Head of caudate nucleus (tissue), 42 donors: ENCODE data around the gene CMIP.
A peak's percentile ranks its signal among the peaks of the same experiment; 100 is the strongest.
"Not testable (repeated sequence)": the region's sequence is repeated elsewhere in the genome, so short reads cannot be mapped to it uniquely, and the experiment has no call there.

Experiments used
- DNase-seq, 42 donors: peaks; one replicate each; pipeline versions ENCODE4 v3.0.0 to v3.0.0-alpha.2; 2020 to 2021; ENCODE audit warnings: mixed read lengths in 7 of 42
- intact Hi-C: fragments of 100-400 bp; cut with DNase I; formaldehyde crosslinking; loops from one replicate; pipeline ENCODE4 v1.15.0; 2022

CMIP gene

DNA sequence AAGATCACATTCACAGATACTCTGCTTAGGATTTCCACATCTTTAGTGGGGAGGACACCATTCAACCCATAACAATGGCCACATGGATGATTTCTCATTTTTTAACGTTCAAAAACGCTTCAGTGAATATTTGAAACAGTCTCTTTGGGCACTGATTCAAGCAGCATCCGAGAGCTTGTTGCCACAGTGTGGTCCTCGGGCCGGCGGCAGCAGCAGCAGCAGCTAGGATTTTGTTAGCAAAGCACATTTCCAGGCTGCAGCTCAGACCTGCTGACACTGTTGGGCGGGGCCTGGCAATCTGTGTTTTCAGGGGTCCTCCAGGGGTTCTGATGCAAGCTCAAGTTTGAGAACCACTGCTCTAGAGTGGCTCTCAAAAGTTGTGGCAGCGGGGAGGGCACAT is 27.9 kb upstream of the CMIP start:
- intact Hi-C loops = no loop called here
- no peak for DNase-seq

DNA sequence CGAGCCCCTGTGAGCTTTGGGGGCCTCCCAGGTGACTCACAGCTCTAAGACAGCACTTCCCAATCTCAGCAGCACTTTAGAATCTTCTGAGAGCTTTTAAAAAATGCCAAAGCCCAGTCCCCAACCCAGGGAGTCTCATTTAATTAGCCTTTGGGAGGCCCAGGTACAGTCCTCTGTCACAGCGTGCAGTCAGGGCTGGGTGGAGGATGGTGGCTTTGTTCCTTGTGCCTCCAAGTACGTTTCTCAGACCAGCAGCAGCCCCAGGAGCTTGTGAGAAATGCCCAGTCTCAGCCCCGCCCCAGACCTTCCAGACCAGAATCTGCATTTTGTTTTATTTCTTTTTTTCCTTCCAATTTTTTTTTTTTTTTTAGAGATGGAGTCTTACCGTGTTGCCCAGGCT is 27.4 kb upstream of the CMIP start:
- intact Hi-C loops = no loop called here
- no peak for DNase-seq

DNA sequence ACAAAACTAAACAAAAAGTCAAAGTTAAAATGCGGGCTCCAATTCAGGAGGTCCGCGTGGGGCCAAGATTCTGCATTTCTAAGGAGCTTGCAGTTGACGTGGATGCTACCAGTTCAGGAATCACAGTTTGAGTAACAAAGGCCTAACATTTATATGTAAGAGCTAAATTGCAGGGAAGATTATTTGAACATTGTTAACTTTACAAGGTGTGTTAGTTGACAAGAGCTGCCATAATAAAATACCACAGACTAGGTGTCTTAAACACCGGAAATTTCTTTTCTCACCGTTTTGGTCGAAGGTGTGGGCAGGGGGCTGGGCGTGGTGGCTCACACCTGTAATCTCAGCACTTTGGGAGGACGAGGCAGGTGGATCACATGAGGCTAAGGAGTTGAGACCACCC is 24.8 kb upstream of the CMIP start:
- DNase-seq = no peak
- intact Hi-C loops = no loop called here

DNA sequence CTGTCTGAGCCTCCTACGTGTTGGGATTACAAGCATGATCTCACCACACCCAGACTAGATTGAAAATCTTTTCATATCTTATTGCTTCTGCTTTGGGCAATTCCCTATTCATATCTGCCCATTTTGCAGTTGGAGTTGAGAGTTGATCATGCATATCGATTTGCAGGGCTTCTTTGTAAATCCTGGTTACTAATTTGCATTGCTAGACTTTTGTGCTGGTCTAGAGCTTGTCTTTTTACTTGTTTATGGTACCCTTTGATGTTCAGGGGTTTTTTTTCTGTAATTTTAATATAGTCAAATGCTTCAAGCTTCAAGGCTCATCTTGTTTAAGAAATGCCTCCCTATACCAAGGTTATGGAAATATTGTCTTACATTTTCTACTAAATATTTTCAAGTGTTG is 23.5 kb upstream of the CMIP start:
- no peak for DNase-seq
- intact Hi-C loops = no loop called here

DNA sequence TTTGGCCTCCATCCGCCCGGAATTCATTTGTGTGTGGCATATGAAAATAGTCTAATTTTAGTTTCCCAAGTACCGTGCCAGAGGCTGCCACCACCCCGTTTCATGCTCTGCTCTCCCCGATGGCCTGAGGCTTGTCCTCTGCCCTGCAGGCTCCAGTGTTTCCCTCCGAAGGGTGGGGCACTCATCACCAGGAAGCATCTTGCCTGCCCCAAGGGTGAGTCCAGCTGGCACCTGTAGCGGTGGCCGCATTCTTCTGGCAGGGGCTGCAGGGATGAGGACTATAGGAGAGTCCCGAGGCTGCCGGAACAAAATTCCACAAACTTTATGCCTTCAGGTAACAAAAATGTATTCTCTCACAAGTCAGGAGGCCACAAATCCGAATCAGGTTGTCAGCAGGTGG is 23.1 kb upstream of the CMIP start:
- intact Hi-C loops = no loop called here
- DNase-seq = no peak

DNA sequence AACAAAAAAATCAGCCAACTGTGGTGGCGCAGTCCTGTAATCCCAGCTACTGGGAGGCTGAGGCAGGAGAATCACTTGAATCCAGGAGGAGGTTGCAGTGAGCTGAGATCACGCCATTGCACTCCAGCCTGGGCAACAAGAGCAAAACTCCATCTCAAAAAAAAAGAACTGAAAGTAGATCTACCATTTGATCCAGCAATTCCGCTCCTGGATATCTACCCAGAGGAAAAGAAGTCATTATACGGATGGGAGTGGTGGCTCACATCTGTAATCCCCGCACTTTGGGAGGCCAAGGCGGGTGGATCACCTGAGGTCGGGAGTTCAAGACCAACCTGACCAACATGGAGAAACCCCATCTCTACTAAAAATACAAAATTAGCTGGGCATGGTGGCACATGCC is 22.5 kb upstream of the CMIP start:
- intact Hi-C loops, DNase-seq: not testable (repeated sequence)

DNA sequence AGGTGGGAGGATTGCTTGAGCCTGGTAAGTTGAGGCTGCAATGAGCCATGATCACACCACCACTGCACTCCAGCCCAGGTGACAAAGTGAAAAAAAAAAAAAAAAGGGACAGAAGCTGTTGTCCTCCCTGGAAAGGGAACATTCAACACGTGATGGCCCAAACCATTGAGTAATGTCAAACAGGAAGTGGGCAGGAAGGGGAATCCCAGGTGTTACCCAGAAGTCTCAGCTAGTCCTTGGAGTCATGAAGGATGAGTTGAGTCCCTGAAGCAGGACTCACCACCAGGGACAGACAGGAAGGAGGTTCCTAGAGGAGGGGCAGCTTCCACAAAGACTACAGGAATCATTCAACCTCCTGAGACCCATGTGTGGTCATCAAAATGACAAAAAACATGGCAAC is 19.8 kb upstream of the CMIP start:
- intact Hi-C loops = no loop called here
- DNase-seq = no peak

DNA sequence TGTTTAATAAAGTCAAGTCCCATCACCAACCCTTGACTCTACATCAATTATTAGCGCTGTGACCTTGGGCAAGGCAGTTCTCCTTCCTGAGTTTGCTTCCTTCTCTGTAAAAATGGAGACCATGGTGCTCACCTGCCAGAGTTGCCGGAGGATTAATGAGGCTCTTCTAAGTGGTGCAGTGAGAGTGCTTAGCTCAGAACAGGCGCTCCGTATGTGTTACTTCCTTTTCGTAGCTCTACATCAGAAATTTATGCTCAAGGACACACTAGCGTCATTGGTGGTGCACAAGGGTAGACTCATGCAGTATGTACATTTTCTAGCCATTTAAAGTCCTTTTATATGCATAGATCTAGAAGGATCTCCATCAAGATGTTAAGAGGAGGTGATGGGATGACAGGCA is 17.4 kb upstream of the CMIP start:
- DNase-seq = no peak
- intact Hi-C loops = no loop called here

DNA sequence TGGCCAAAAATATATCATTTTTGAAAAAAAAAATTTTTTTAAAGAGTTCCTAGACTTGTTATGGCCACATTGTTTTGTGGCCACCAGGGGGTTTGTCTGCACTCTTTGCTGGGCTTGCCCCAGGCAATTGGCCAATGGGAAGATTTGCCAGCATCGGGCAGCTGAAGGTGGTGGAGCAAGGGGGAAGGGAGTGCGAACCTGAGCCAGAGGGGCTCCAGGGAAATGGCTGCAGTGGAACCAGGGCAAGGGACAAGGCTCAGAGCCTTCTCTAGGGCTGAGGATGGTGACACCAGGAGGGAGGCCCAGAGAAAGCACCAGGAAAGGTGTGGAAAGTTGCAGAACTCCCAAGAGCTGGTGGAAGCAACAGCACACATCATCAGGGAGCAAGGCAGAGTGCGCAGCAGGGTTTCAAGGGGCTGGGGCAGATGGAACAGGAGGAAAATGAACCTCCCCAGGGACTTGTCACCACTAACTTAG is 15.5 kb upstream of the CMIP start:
- intact Hi-C loops = no loop called here
- DNase-seq = peak in 7 of 42 donors; percentile 27 to 55 (median 43)

DNA sequence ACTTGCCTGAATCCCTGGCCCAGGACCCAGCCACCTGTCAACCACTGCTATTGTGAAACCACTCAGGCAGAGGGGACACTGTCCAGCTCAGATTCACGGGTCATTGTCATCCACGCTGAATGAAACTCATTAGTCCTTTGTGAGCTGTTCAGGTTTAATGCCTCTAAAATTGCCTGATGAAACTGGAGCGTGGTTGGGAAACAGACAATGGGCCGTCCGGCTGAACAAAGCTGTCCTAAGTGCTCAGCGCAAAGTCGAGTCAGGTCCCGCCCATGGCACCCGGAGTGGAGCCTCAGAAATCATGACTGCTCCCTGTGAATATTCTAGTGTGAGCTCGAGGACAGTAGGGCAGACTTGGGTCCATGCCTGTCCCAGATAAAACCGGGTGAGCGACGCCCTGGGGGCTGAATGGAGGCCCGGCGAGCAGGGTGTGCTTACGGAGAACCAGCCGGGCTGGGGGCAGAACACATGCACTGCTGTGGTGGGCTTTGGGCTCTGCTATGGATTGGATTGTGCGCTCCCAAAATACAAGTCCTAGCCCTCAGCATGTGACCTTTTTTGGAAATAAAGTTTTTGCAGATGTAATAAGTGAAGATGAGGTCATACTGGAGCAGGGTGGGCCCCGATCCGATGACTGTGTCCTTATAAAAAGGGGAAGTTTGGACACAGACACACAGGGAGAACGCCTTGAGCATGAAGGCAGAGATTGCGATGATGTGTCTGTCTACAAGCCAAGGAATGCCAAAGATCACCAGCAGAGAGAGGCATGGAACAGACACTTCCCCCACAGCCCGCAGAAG is 12.9 kb upstream of the CMIP start:
- no peak for DNase-seq
- intact Hi-C loops = no loop called here

DNA sequence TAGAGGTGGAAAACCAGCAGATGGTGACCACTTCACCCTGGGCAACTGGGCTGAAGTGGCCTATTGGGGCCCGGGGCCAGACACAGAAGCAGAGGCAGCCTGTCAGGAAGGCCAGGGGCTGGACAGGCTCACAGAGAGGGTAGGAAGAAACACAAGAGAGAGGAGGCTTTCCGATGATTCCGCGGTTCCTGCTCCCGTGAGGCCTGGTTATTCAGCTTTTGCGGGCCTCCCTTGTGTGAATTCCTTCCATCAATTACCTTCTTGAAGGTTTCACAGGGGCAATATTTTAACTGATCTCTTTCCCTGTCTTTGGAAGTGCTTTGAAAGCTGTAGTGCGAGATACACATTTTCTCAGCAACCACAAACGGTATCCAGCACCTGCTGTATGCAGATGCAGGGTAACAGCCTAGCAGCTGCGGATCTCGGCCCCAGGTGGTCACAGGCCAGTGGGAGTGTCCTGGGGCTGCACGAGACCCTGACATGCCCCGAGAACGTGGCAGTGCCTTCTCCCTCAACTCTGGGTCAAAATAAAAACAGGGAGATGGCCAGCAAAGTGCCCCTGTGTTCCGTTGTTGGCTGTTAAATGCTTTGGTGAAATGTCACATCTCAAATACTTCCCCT is 11.6 kb upstream of the CMIP start:
- DNase-seq = no peak
- intact Hi-C loops = no loop called here

DNA sequence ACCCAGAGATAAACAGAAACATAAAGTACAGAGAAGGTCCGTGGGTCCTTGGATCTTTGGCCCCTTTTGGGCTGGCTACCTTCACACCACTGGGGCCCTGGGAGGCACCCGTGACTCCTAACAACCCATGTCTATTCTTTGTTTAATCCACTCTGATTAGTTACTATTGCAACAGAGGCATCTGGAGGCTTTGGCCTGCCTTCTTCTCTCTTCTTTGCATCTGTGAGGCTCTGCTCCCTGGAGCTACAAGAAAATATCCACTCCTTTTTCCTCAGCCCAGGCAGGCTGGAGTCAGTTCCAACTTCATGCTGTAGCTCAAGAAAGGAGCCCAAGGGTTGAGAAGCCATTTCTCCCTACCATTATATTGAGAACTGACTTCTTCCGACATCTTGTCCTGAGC is 9.5 kb upstream of the CMIP start:
- intact Hi-C loops = no loop called here
- DNase-seq = no peak

DNA sequence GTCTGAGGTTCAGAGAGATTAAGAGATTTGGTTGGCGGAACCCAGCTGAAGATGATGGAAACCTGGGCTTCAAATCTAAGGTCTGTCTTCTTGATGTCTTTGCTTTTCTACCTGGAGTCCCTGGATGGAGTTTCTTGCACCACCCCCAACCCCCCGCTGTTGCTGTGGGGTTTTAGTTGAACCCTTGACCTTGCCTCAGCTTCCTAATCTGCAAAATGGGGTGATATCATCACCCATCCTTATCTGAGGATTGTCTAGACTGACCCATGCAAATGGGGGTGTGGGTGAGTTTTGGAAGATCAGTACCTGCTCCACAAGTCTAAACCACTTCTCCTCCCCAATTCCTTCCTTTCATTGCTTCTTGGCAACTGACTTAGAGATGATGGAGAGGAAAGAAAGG is 9.0 kb upstream of the CMIP start:
- intact Hi-C loops = no loop called here
- no peak for DNase-seq

DNA sequence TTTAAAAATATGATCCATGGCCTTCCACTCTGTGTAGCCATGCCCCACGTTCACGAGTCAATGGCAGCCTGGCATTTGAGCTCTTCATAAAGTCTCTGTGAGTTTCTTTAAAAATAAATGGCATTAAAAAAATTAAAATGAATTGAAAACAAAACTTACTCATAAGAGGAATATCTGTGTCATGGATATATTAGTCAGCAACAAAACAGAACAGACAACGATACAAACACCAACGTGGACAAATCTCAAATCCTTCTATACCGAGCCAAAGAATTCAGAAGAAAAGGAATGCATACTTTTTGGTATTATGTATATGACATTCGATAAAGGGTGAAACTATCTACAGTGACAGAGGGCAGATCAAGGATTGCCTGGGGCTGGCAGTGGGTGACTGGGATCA is 8.2 kb upstream of the CMIP start:
- intact Hi-C loops = no loop called here
- DNase-seq = no peak

DNA sequence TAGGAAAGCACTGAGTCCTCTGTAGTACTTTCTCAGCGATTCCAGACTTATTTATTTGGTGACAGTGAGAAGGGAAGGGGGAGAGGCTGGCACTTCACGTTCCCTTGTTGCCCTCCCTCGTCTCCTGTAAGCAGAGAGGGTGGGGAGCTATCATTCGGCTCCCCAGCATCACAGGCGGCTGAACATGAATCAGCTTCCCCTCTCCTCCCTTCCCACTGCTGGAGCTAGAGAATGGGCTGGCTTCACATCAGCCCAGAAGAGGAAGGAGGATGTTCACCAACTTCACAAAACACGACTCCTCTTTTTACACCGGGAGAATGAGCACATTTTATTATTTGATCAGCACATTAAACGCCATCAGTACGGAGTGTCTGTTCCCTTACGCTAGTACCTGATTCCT is 6.7 kb upstream of the CMIP start:
- DNase-seq = peak in 3 of 42 donors; percentile 24 to 39 (median 29)
- intact Hi-C loops = no loop called here

DNA sequence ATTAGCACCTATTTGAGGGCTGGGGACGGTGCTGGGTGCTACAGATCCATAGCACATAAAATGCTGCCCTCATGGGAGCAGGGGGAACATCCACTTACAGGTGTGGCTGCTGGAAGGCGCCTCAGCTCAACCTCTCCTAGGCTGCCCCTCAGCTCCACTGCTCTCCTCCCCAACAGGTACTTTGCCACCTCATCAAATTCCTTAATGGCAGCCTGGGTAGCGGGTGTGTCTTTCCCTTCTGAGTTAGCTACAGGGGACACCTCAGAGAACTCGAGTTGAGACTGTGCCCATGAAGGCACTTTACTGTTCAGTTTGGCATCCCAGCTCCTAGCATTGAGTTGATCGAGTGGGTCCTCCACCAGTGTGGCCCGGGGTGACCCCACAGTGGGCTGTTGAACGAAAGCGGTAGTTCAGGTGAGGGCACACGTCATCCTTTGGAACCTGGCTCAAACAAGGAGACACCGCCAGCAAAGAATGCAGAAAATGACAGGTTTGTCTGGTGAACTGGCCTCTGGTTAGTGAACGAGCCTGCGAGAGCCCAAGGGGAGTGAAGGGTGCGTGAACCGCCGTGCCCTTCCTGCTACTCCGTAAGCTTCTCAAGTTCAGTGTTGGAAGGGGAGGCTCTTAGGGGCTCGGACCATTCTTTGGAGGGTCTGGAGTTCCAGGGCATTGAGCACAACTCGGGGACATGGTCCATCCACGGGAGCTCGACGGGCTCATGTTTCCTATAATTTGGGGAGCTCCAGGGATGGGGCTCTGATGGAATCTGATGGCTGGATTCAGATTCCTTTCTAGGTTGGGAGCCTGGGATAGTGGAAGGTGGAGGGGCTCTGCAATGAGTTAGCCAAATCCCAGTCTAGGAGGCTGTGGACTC is 3.5 kb upstream of the CMIP start:
- DNase-seq = no peak
- intact Hi-C loops = no loop called here

DNA sequence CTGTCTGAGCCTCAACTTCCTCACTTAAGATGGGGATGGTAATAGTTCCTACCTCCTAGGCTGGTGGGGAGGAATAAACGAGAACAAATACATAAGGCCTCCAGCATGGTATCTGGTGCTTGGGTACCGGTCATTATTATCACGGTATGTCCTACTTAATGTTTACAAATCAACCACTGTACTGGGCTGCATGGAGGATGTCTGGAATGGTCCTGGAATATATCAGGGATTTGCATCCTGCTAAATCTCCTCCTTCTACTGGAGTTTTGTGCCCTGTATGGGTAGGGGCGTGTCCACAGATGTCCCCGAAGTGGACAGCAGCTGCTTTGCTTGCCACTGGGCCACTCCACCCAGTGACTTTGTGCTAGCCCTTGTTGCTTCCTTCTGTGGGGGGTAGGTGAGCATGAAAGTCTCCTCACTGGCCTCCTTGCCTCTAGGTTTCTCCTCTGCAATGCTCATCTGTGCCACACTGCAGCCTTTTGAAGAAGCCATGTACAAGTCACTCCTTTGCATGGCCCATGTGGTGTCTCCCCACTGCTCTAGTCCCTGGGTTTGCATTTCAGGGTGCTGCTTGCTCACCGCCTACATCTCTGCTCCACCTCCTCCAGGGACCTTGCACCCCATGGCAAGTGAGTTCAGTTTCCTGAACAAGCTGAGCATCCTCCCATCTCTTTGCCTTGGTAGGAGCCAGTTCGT is 2.2 kb upstream of the CMIP start:
- no peak for DNase-seq
- intact Hi-C loops = no loop called here

DNA sequence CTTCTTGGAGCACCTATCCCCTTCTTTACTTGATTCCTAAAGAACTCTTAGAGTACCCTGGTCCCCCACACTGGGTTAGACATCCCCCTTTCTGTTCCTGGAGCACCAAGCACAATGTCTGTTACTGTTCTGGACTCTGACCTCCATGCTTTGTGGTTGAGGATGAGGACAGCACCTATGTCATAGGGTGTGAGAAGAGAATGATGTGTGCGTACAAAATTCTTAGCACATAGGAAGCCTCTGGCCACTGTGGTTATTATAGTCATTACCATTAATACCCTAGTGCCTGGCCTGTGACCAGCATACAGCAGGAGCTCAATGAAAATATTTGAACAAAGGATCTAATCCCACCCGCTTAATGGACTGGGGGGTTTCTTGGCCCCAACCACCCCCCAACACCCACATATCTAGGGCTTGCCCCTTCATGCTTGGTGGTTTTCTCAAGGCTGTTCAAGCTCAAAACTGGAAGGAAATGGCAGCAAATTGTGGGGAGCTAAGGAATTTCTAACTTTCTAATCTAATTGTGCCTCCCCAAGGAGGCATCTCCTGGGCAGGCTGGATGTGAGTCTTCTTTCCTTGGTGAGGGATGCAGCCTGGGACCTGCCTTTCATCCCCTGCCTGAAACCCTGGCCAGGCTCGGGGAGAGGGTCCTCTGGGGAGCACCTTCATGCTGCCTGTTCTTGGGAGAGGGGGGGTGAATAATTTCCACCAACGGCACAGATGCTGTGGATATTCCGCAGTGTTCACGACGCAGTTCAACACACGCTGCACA is 1.5 kb upstream of the CMIP start:
- intact Hi-C loops = no loop called here
- no peak for DNase-seq
